Subcutaneous adipose tissue (tissue), 4 donors: ENCODE measurements around the gene C6orf136. TPM values are rescaled to one million over a fixed set of nuclear protein-coding genes. Genes with fewer than 3 reads are reported as not detected.

Experiments used
- CTCF ChIP-seq: fragments of 450-650 bp; IDR thresholded peaks from one replicate; pipeline ENCODE4 v1.5.1; 2016; ENCODE audit warnings: low read depth, mild to moderate bottlenecking, control low read depth, antibody characterized with exemption, moderate library complexity
- total RNA-seq, 4 donors: library from RNA; depleted of rRNA; stranded (reverse); fragments of >200 nt; gene quantifications; one replicate each; pipeline ENCODE4 v1.1.0, GENCODE V29; 2016

Gene C6orf136
- total RNA-seq, 4 donors from 2014 or later, result 3.7 to 9.4 (median 8.9) TPM

GRCh38 chr6:30656513-30656912 lies 9.6 kb downstream of the C6orf136 start:
- no peak for TF ChIP-seq CTCF

- TF ChIP-seq CTCF, result no peak
These were observed 10.5 kb downstream of the C6orf136 start for GRCh38 chr6:30657454-30657853.

GRCh38 chr6:30664994-30665767 lies 18.2 kb downstream of the C6orf136 start:
- TF ChIP-seq CTCF, result no peak

GRCh38 chr6:30670760-30671527 lies 24.0 kb downstream of the C6orf136 start:
- TF ChIP-seq CTCF, result no peak

- TF ChIP-seq CTCF, result no peak
These were observed 25.7 kb downstream of the C6orf136 start, which contains the start of gene DHX16 for GRCh38 chr6:30672445-30673253. TSS of gene DHX16 (minus strand) at chr6:30673006. CDS start at chr6:30672841, 165 bp downstream.

GRCh38 chr6:30676660-30677285 lies 29.8 kb downstream of the C6orf136 start:
- no peak for TF ChIP-seq CTCF
